BJ (cell line): ENCODE data around the gene COL18A1. TPM values are rescaled to one million over a fixed set of nuclear protein-coding genes. Genes with fewer than 3 reads are reported as not detected.

Experiments
- CTCF ChIA-PET: fragments of 350-600 bp; formaldehyde crosslinking; extraction: SDS; loops from one replicate; lab custom pipeline; 2021; ENCODE audit warnings: antibody characterized with exemption, inconsistent platforms; lab: Yijun Ruan, JAX
- POLR2A ChIA-PET: fragments of 300-600 bp; sonication (Branson Sonifier 250); formaldehyde crosslinking; extraction: SDS; loops from one replicate; lab custom pipeline; 2021; ENCODE audit warnings: antibody characterized with exemption; lab: Charles Lee
- DNase-seq: peaks from one replicate; pipeline ENCODE4 v3.0.0-alpha.2; 2011; ENCODE audit warnings: low read depth
- H3K27me3 ChIP-seq: 2 replicates; pipeline ENCODE4 v1.6.0; 2011; ENCODE audit warnings: low read length; ENCODE audit not compliant: control insufficient read depth, insufficient read depth
- H3K36me3 ChIP-seq: 2 replicates; pipeline ENCODE4 v1.5.1; 2011; ENCODE audit warnings: low read length; ENCODE audit not compliant: control insufficient read depth, insufficient read depth
- H3K4me3 ChIP-seq: 2 replicates; pipeline ENCODE4 v1.5.1; 2011; ENCODE audit warnings: low read depth, mild to moderate bottlenecking, control low read depth, low read length
- polyA plus RNA-seq: library from polyadenylated mRNA; depleted of rRNA; stranded (reverse); fragments of >200 nt; gene quantifications from 2 replicates; pipeline ENCODE4 v1.2.3, GENCODE V29; 2011
- TF ChIP-seq, protein P1 (sequence below): IDR thresholded peaks from 2 replicates; pipeline ENCODE4 v1.5.1; 2011; ENCODE audit warnings: low read depth, mild to moderate bottlenecking, control low read depth, inconsistent platforms, low read length, moderate library complexity; ENCODE audit not compliant: insufficient read depth

Gene COL18A1
- polyA plus RNA-seq, 1 experiment, result 99.7 TPM

DNA sequence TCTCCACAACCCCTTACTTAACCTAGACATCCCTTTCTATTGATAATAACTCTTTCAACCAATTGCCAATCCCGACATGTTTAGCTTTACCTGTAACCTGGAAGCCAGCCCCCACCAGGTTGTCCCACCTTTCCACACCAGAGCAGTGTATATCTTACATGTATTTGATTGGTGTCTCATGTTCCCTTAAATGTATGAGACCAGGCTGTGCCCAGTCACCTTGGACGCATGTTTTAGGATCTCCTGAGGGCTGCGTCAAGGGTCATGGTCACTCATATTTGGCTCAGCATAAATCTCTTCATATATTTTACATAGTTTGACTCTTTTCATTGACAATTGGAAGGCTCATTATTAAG, 142.6 kb downstream of the COL18A1 start:
- Histone ChIP-seq H3K36me3 (no peaks in the 10 kb centered on the region), H3K27me3 (peaks cover 4% of the 10 kb centered on the region; the same call in 1 of the 2 replicates), H3K4me3 (no peak overlapping the region)
- TF ChIP-seq, protein P1, sequence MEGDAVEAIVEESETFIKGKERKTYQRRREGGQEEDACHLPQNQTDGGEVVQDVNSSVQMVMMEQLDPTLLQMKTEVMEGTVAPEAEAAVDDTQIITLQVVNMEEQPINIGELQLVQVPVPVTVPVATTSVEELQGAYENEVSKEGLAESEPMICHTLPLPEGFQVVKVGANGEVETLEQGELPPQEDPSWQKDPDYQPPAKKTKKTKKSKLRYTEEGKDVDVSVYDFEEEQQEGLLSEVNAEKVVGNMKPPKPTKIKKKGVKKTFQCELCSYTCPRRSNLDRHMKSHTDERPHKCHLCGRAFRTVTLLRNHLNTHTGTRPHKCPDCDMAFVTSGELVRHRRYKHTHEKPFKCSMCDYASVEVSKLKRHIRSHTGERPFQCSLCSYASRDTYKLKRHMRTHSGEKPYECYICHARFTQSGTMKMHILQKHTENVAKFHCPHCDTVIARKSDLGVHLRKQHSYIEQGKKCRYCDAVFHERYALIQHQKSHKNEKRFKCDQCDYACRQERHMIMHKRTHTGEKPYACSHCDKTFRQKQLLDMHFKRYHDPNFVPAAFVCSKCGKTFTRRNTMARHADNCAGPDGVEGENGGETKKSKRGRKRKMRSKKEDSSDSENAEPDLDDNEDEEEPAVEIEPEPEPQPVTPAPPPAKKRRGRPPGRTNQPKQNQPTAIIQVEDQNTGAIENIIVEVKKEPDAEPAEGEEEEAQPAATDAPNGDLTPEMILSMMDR, result no peak
- POLR2A ChIA-PET, result no interaction called here
- DNase-seq, result no peak
- CTCF ChIA-PET, result interaction anchor here (1.2 to 1.3 kb wide), 2 partner anchors 8 to 49 kb away, joined by 4 read pairs; no protein-coding TSS in a partner anchor

DNA sequence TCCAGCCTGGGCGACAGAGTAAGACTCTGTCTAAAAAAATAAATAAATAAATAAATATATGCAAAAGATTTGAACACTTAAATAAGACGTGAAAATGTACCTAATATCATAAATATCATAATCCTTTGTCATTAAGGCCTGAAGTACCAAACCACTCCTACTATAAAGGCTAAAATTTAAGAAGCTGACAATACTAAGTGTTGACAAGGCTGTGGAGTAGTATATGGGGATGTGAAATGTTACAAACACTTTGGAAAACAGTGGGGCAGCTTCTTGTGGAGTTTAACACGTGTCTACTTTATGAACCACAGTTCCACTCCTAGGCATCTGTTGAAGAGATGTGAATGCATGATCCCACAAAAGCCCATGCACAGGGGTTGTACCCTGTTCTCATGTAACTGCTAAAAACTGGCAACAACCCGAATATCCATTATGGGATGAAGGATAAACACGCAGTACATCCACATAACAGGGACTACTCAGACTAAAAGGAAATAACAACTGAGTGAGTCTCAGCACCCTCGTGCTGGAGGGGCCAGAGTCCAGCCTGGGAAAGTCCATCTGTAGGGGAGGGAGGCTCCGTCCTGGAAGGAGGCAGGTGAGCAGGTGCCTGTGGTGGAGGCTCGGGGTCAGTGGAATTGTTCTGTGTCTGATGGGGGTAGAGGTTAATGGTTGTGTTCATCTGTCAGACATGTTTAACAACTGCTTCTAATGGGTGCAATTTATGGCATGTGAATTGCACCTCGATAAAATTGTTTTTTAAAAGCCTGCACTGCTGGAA, 143.9 kb downstream of the COL18A1 start:
- no peaks in the 10 kb centered on the region for H3K36me3 ChIP-seq
- peaks cover 4% of the 10 kb centered on the region; the same call in 1 of the 2 replicates for H3K27me3 ChIP-seq
- DNase-seq, result no peak
- POLR2A ChIA-PET, result no interaction called here
- no peak overlapping the region for H3K4me3 ChIP-seq
- TF ChIP-seq, protein P1, result no peak
- CTCF ChIA-PET, result no interaction called here

GRCh38 chr21:45549626-45550463, 144.9 kb downstream of the COL18A1 start:
- Histone ChIP-seq H3K4me3 (no peak overlapping the region), H3K36me3 (no peaks in the 10 kb centered on the region), H3K27me3 (peaks cover 4% of the 10 kb centered on the region; the same call in 1 of the 2 replicates)
- ChIA-PET CTCF (interaction anchor here (0.6 to 0.8 kb wide), 2 partner anchors 39 to 46 kb away, joined by 3 to 4 read pairs; no protein-coding TSS in a partner anchor), POLR2A (no interaction called here)
- DNase-seq, result no peak
- TF ChIP-seq, protein P1, result no peak

DNA sequence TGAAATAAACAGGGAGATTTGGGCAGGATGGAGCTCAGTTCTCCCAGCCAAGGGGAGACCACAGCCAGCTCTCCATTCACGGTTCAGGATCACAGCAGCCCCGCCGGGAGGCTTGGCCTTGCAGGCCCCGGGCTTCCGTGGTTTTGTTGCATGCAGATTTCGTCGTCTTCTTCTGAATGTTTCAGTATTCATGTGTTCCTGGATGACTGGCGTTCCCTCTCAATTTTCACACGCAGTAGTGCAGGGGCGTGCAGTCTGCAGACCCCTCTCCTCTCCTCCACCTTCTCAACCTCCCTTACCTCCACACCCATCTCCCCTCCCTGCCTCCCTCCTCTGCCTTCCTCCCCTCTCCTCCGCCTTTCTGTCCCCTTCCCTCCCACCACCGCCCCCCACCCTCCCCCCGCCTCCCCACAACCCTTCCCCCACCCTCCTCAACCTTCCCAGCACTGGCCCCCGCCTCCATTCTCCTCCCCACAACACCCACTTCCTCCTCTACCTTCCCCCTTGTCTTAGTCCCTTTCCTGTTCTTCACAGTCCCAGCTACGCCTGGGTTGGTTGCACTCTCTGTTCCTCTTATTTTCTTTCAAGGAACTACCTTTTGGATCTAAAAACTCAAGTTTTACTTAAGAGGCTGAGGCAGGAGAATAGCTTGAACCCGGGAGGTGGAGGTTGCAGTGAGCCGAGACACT, 145.7 kb downstream of the COL18A1 start:
- TF ChIP-seq, protein P1, result no peak
- no peaks in the 10 kb centered on the region for H3K36me3 ChIP-seq
- DNase-seq, result no peak
- ChIA-PET CTCF (interaction anchor here (0.6 to 1.2 kb wide), 4 partner anchors 12 to 100 kb away, joined by 3 to 4 read pairs (median 3); no protein-coding TSS in a partner anchor), POLR2A (no interaction called here)
- no peak overlapping the region for H3K4me3 ChIP-seq
- peaks cover 4% of the 10 kb centered on the region for H3K27me3 ChIP-seq

GRCh38 chr21:45551316-45551715, 146.4 kb downstream of the COL18A1 start:
- DNase-seq, result no peak
- Histone ChIP-seq H3K36me3 (no peaks in the 10 kb centered on the region), H3K4me3 (no peak overlapping the region), H3K27me3 (peaks cover 4% of the 10 kb centered on the region; the same call in 1 of the 2 replicates)
- TF ChIP-seq, protein P1, result no peak
- POLR2A ChIA-PET, result no interaction called here
- CTCF ChIA-PET, result interaction anchor here (0.7 to 1.2 kb wide), 2 partner anchors 11 to 101 kb away, joined by 3 read pairs; no protein-coding TSS in a partner anchor
